Activated gamma-delta T cell treated with anti-CD3 and anti-CD28 coated beads, Interleukin-2, amount 50 U/mL, for 16 hours (primary cell): Measurements from ENCODE around the gene PRR18.

Source experiments
- DNase-seq: peaks from one replicate; pipeline ENCODE4 v3.0.0-alpha.2; 2020; ENCODE audit warnings: low read depth

The PRR18 gene

GRCh38 chr6:166274739-166275370, 33.3 kb downstream of the PRR18 start:
- DNase-seq, result no peak

- DNase-seq, result no peak
These were observed 34.0 kb downstream of the PRR18 start for GRCh38 chr6:166274163-166274562.

- no peak for DNase-seq
These were observed 36.8 kb downstream of the PRR18 start for GRCh38 chr6:166271376-166271765.

GRCh38 chr6:166270706-166271375, 37.4 kb downstream of the PRR18 start:
- DNase-seq, result no peak

- DNase-seq, result no peak
These were observed 38.7 kb downstream of the PRR18 start for GRCh38 chr6:166269301-166270039.

- no peak for DNase-seq
These were observed 39.8 kb downstream of the PRR18 start for GRCh38 chr6:166268431-166268830.

- DNase-seq, result no peak
These were observed 40.7 kb downstream of the PRR18 start for GRCh38 chr6:166267526-166267925.

- DNase-seq, result no peak
These were observed 41.9 kb downstream of the PRR18 start for GRCh38 chr6:166266336-166266735.

GRCh38 chr6:166262743-166263515, 45.3 kb downstream of the PRR18 start:
- no peak for DNase-seq

GRCh38 chr6:166259296-166259977, 48.8 kb downstream of the PRR18 start:
- DNase-seq, result no peak

GRCh38 chr6:166258854-166259276, 49.3 kb downstream of the PRR18 start:
- DNase-seq, result no peak

- DNase-seq, result no peak
These were observed 50.3 kb downstream of the PRR18 start for GRCh38 chr6:166257911-166258318.
